Measurements from ENCODE around the gene ITGB3. TPM values are rescaled to one million over a fixed set of nuclear protein-coding genes. Genes with fewer than 3 reads are reported as not detected.
A peak's percentile ranks its signal among the peaks of the same experiment; 100 is the strongest.

Gene ITGB3
- total RNA-seq, 1 donor from 2014 or later, result not detected

- H3K27ac Mint-ChIP-seq (ENCODE audit: unreplicated experiment), result no peak overlapping the region
- DNase-seq, result no peak
- no peak overlapping the region for H3K4me3 Mint-ChIP-seq (ENCODE audit: unreplicated experiment)
- no peak for TF ChIP-seq CTCF (IDR thresholded peaks at IDR 0.05; ENCODE audit: partially characterized antibody, unreplicated experiment)
- peaks cover 6% of the 10 kb centered on the region for H3K36me3 Mint-ChIP-seq (ENCODE audit: unreplicated experiment)
- peaks cover 8% of the 10 kb centered on the region for H3K9me3 Mint-ChIP-seq (ENCODE audit: unreplicated experiment)
- H3K4me1 Mint-ChIP-seq (ENCODE audit: low read depth, unreplicated experiment), result peaks cover 4% of the 10 kb centered on the region
- H3K27me3 Mint-ChIP-seq (ENCODE audit: unreplicated experiment), result peaks cover 2% of the 10 kb centered on the region
These were observed 63.5 kb downstream of the ITGB3 start for GRCh38 chr17:47317119-47317518.

GRCh38 chr17:47318197-47318918 lies 64.7 kb downstream of the ITGB3 start:
- peaks cover 10% of the 10 kb centered on the region for H3K9me3 Mint-ChIP-seq (ENCODE audit: unreplicated experiment)
- H3K36me3 Mint-ChIP-seq (ENCODE audit: unreplicated experiment), result peaks cover 6% of the 10 kb centered on the region
- H3K4me1 Mint-ChIP-seq (ENCODE audit: low read depth, unreplicated experiment), result peaks cover 4% of the 10 kb centered on the region
- H3K27me3 Mint-ChIP-seq (ENCODE audit: unreplicated experiment), result peaks cover 5% of the 10 kb centered on the region
- no peak overlapping the region for H3K27ac Mint-ChIP-seq (ENCODE audit: unreplicated experiment)
- no peak for DNase-seq
- no peak overlapping the region for H3K4me3 Mint-ChIP-seq (ENCODE audit: unreplicated experiment)
- no peak for TF ChIP-seq CTCF (IDR thresholded peaks at IDR 0.05; ENCODE audit: partially characterized antibody, unreplicated experiment)

- Mint-ChIP-seq H3K4me1 (ENCODE audit: low read depth, unreplicated experiment) (peaks cover 2% of the 10 kb centered on the region), H3K27me3 (ENCODE audit: unreplicated experiment) (peaks cover 11% of the 10 kb centered on the region), H3K27ac (ENCODE audit: unreplicated experiment) (peak overlapping the region; percentile 31), H3K36me3 (ENCODE audit: unreplicated experiment) (peaks cover 11% of the 10 kb centered on the region), H3K4me3 (ENCODE audit: unreplicated experiment) (no peak overlapping the region), H3K9me3 (ENCODE audit: unreplicated experiment) (peaks cover 17% of the 10 kb centered on the region)
- TF ChIP-seq CTCF (IDR thresholded peaks at IDR 0.05; ENCODE audit: partially characterized antibody, unreplicated experiment), result no peak
- no peak for DNase-seq
These were observed 67.4 kb downstream of the ITGB3 start for GRCh38 chr17:47320879-47321502.

- DNase-seq, result peak; percentile 95
- Mint-ChIP-seq H3K27me3 (ENCODE audit: unreplicated experiment) (peaks cover 9% of the 10 kb centered on the region), H3K27ac (ENCODE audit: unreplicated experiment) (peak within 1 kb of the TSS; percentile 94), H3K36me3 (ENCODE audit: unreplicated experiment) (peaks cover 11% of the 10 kb centered on the region), H3K9me3 (ENCODE audit: unreplicated experiment) (peaks cover 17% of the 10 kb centered on the region), H3K4me3 (ENCODE audit: unreplicated experiment) (peak within 1 kb of the TSS; percentile 91), H3K4me1 (ENCODE audit: low read depth, unreplicated experiment) (peaks cover 2% of the 10 kb centered on the region)
- TF ChIP-seq CTCF (IDR thresholded peaks at IDR 0.05; ENCODE audit: partially characterized antibody, unreplicated experiment), result no peak
These were observed 70.0 kb downstream of the ITGB3 start, which contains the start of gene EFCAB13 for GRCh38 chr17:47323382-47324223. TSS of gene EFCAB13 (plus strand) at chr17:47323955. CDS start at chr17:47328354, 4,399 bp downstream.

Measured in glutamatergic neuron (in vitro differentiated cells).